HCT116 (cell line): ENCODE measurements around the gene SNX19.

Experiments used
- CEBPB ChIP-seq: IDR thresholded peaks from 2 replicates; pipeline ENCODE4 v1.6.1; 2012; ENCODE audit warnings: low read depth
- CTCF ChIP-seq, 3 experiments: fragments of 200-600 bp in 1 of 3; sonication (generic) in 1 of 3; IDR thresholded peaks in 2 of 3; conservative IDR thresholded peaks in 1 of 3; 2 replicates each; pipeline ENCODE4 v1.5.1; 2012 to 2017; ENCODE audit warnings: low read depth in 2 of 3, low read length in 2 of 3, antibody characterized with exemption in 1 of 3, borderline replicate concordance in 1 of 3, control low read depth in 1 of 3, mild to moderate bottlenecking in 1 of 3, mixed read lengths in 1 of 3, mixed run types in 1 of 3, moderate library complexity in 1 of 3; ENCODE audit not compliant: insufficient read depth in 1 of 3
- EZH2 ChIP-seq: fragments of 200-600 bp; sonication (generic); IDR thresholded peaks from 2 replicates; pipeline ENCODE4 v1.6.1; 2017; ENCODE audit warnings: antibody characterized with exemption, mixed run types
- JUND ChIP-seq: IDR thresholded peaks from 2 replicates; pipeline ENCODE4 v1.6.1; 2012
- POLR2A ChIP-seq: IDR thresholded peaks from 2 replicates; pipeline ENCODE4 v1.7.0; 2011; ENCODE audit warnings: borderline replicate concordance; ENCODE audit not compliant: insufficient read depth, insufficient read length; ENCODE audit errors: extremely low read depth
- SRF ChIP-seq: IDR thresholded peaks from 2 replicates; pipeline ENCODE4 v1.6.1; 2012; ENCODE audit warnings: low read depth
- YY1 ChIP-seq: IDR thresholded peaks from 2 replicates; pipeline ENCODE4 v1.6.1; 2011; ENCODE audit warnings: low read length, low read depth, moderate library complexity, mild to moderate bottlenecking; ENCODE audit not compliant: insufficient replicate concordance; ENCODE audit errors: extremely low read depth

DNA sequence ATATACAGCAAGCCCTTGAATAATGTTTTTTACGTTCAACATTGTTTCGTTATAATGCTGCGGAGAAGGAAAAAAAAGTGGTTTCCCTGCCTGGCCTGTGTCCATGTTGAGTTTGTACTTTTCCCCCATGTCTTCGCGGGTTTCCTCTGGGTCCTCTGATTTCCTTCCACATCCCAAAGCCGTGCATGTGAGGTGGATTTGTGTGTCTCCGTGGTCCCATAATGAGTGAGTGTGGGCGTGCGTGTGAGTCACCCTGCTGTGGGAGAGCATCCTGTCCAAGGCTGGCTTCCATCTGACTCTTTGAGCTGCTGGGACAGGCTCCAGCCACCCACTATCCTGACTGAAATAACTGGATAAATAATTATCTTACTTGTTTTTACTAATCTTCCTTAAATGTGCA lies 29.6 kb upstream of the SNX19 start:
- no peak for TF ChIP-seq CTCF (IDR thresholded peaks at IDR 0.05 in 2 of 3, conservative IDR thresholded peaks at IDR 0.05 in 1 of 3; ENCODE audit: borderline replicate concordance in 1 of 3, insufficient read depth in 1 of 3, low read depth in 2 of 3, low read length in 2 of 3)
- no peak for TF ChIP-seq CEBPB
- TF ChIP-seq POLR2A, result no peak
- TF ChIP-seq EZH2, result no peak
- no peak for TF ChIP-seq YY1
- TF ChIP-seq JUND, result no peak
- TF ChIP-seq SRF, result no peak
